Measurements from ENCODE around the gene ARHGAP30.
A peak's percentile ranks its signal among the peaks of the same experiment; 100 is the strongest.

The ARHGAP30 gene

DNA sequence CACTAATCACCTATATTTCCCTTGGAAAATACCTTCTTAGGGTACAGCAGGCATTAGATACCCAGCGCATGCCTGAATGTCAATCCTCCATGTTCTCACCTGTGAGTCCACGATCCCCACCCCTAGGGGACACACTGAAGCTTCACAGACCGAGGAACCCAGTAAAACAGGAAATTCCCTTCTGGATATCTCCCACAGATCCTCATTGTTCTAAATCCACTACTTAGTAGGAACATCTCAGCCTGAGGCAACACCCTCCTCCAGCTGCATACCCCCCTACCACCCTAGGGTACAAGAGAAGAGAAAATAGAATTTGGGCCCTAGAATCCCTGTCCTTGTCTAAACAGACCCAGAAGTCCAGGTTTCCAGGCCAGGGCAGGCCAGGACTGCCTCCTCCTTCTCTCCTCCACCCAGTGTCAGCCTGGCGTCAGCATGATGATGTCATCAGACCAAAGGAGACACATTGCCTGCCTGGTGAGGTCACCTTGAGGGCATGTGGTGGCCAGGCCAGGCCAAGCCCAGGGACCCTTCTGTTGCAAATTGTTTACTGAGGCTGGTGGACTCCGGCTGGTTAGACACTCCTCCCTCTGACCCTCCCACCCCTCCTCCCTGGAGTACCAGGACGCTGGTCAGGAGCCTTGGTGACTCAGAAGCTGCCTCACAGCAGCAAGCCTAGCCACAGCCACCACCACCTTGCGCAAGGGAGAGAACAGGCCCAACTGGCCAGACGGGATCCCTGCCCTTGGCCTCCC lies 13.5 kb upstream of the ARHGAP30 start:
- H2BK15ac ChIP-seq (ENCODE audit: low read depth, poor library complexity, severe bottlenecking) = peak overlapping the region; percentile 92
- H2BK12ac ChIP-seq (ENCODE audit: low read length in 2 of 2) = peak overlapping the region; percentile 9 to 45
- peak; percentile 97 for DNase-seq
- peak overlapping the region in 1 of 2 experiments; percentile 8 for H3K4me3 ChIP-seq (ENCODE audit: insufficient read depth in 1 of 2, low read depth in 1 of 2, low read length in 2 of 2)
- H2BK120ac ChIP-seq (ENCODE audit: low read depth, low read length) = peak overlapping the region; percentile 2
- no peaks in the 10 kb centered on the region for H3K27me3 ChIP-seq (ENCODE audit: control insufficient read depth in 1 of 2, insufficient read depth in 1 of 2, low read length in 2 of 2)
- peak overlapping the region; percentile 30 for H2AFZ ChIP-seq (ENCODE audit: low read depth, low read length)
- no peak overlapping the region for H2BK5ac ChIP-seq (ENCODE audit: low read depth, low read length, poor library complexity, severe bottlenecking)
- H3K4me1 ChIP-seq (ENCODE audit: control insufficient read depth, insufficient read depth, low read depth, low read length) = peaks cover 23% of the 10 kb centered on the region
- H4K8ac ChIP-seq (ENCODE audit: low read length) = peak overlapping the region; percentile 91
- no peaks in the 10 kb centered on the region for H3K9me3 ChIP-seq (ENCODE audit: control insufficient read depth, low read length)
- H3K27ac ChIP-seq (ENCODE audit: low read length, poor library complexity, severe bottlenecking) = no peak overlapping the region
- H3K79me1 ChIP-seq (replicated peaks; ENCODE audit: low read length, poor library complexity, severe bottlenecking) = no peaks in the 10 kb centered on the region
- no peaks in the 10 kb centered on the region for H3K36me3 ChIP-seq (ENCODE audit: control insufficient read depth in 1 of 2, insufficient read depth in 2 of 2, low read depth in 1 of 2, low read length in 2 of 2)
- H3K9ac ChIP-seq (ENCODE audit: low read length) = peak overlapping the region; percentile 86
- WGBS = 35% methylated on average over 8 of the region's 8 CpGs
- H3K23ac ChIP-seq (ENCODE audit: low read length in 2 of 2) = no peak overlapping the region
- peak overlapping the region; percentile 28 for H4K91ac ChIP-seq (ENCODE audit: low read length)
- H3K4me2 ChIP-seq (ENCODE audit: low read length, poor library complexity, severe bottlenecking) = no peak overlapping the region
- peak overlapping the region; percentile 22 to 63 for H3K18ac ChIP-seq (ENCODE audit: low read depth in 1 of 2, low read length in 2 of 2)
- H3K4ac ChIP-seq (ENCODE audit: low read depth in 1 of 2, low read length in 2 of 2) = peak overlapping the region in 1 of 2 experiments; percentile 9
- no peak overlapping the region for H3K14ac ChIP-seq (ENCODE audit: low read length in 2 of 2)
- no peak overlapping the region for H2AK5ac ChIP-seq (ENCODE audit: low read length, severe bottlenecking)

DNA sequence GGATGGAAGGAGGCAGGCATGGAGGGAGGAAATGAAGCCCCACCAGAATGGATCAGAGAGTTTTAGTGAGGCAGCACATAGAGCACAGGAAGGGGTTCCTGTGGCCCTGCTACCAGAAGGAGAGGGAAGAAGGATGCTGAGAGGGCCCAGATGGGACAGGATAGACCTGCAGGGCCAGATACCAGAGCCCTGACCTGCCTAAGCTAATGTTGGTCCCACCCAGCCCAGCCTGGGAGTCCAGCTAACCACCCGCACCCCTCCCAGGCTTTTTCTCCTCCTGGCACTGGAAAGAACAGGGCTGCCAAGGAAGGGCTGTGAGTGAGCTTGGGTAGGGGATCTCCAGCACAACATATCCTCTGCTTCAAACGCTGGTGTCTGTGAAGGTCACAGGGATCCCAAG lies 12.8 kb upstream of the ARHGAP30 start:
- no peaks in the 10 kb centered on the region for H3K27me3 ChIP-seq (ENCODE audit: control insufficient read depth in 1 of 2, insufficient read depth in 1 of 2, low read length in 2 of 2)
- H3K9me3 ChIP-seq (ENCODE audit: control insufficient read depth, low read length) = no peaks in the 10 kb centered on the region
- no peak overlapping the region for H3K14ac ChIP-seq (ENCODE audit: low read length in 2 of 2)
- H3K4me1 ChIP-seq (ENCODE audit: control insufficient read depth, insufficient read depth, low read depth, low read length) = peaks cover 23% of the 10 kb centered on the region
- H3K18ac ChIP-seq (ENCODE audit: low read depth in 1 of 2, low read length in 2 of 2) = peak overlapping the region in 1 of 2 experiments; percentile 49
- H2AFZ ChIP-seq (ENCODE audit: low read depth, low read length) = no peak overlapping the region
- no peak for DNase-seq
- no peak overlapping the region for H3K4me3 ChIP-seq (ENCODE audit: insufficient read depth in 1 of 2, low read depth in 1 of 2, low read length in 2 of 2)
- H3K27ac ChIP-seq (ENCODE audit: low read length, poor library complexity, severe bottlenecking) = no peak overlapping the region
- no peak overlapping the region for H2BK120ac ChIP-seq (ENCODE audit: low read depth, low read length)
- H3K23ac ChIP-seq (ENCODE audit: low read length in 2 of 2) = no peak overlapping the region
- no peak overlapping the region for H2AK5ac ChIP-seq (ENCODE audit: low read length, severe bottlenecking)
- H3K79me1 ChIP-seq (replicated peaks; ENCODE audit: low read length, poor library complexity, severe bottlenecking) = no peaks in the 10 kb centered on the region
- peak overlapping the region; percentile 76 for H2BK15ac ChIP-seq (ENCODE audit: low read depth, poor library complexity, severe bottlenecking)
- H4K91ac ChIP-seq (ENCODE audit: low read length) = no peak overlapping the region
- no peak overlapping the region for H3K4me2 ChIP-seq (ENCODE audit: low read length, poor library complexity, severe bottlenecking)
- peak overlapping the region; percentile 61 for H4K8ac ChIP-seq (ENCODE audit: low read length)
- no peak overlapping the region for H3K4ac ChIP-seq (ENCODE audit: low read depth in 1 of 2, low read length in 2 of 2)
- H2BK12ac ChIP-seq (ENCODE audit: low read length in 2 of 2) = peak overlapping the region; percentile 31 to 41
- H3K36me3 ChIP-seq (ENCODE audit: control insufficient read depth in 1 of 2, insufficient read depth in 2 of 2, low read depth in 1 of 2, low read length in 2 of 2) = no peaks in the 10 kb centered on the region
- H3K9ac ChIP-seq (ENCODE audit: low read length) = peak overlapping the region; percentile 86
- H2BK5ac ChIP-seq (ENCODE audit: low read depth, low read length, poor library complexity, severe bottlenecking) = no peak overlapping the region
- WGBS = 94% methylated on average over 2 of the region's 2 CpGs

DNA sequence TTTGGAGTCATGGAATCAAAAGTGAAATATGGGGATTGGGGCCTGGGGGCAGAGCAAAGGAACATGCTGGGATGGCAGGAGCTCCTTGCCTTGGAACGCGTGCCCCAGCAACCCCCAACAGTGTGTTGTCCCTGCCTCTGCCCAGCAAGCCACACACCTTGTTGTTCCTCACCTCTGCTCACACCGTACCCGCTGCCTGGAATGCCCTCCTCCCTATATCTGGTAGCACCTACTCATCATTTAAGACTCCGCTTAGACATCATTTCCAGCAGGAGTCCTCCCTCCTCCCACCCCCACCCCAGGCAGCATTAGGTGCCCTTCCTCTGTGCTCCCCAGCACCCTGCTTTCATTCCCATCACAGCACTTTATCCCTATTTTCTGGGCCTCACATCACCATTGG lies 11.8 kb upstream of the ARHGAP30 start:
- no peak overlapping the region for H3K4me2 ChIP-seq (ENCODE audit: low read length, poor library complexity, severe bottlenecking)
- no peak overlapping the region for H3K9ac ChIP-seq (ENCODE audit: low read length)
- no peak overlapping the region for H3K23ac ChIP-seq (ENCODE audit: low read length in 2 of 2)
- DNase-seq = no peak
- H2BK12ac ChIP-seq (ENCODE audit: low read length in 2 of 2) = peak overlapping the region in 1 of 2 experiments; percentile 12
- 76% methylated on average over 5 of the region's 5 CpGs for WGBS
- H2AFZ ChIP-seq (ENCODE audit: low read depth, low read length) = no peak overlapping the region
- no peak overlapping the region for H3K14ac ChIP-seq (ENCODE audit: low read length in 2 of 2)
- H3K36me3 ChIP-seq (ENCODE audit: control insufficient read depth in 1 of 2, insufficient read depth in 2 of 2, low read depth in 1 of 2, low read length in 2 of 2) = no peaks in the 10 kb centered on the region
- no peak overlapping the region for H3K18ac ChIP-seq (ENCODE audit: low read depth in 1 of 2, low read length in 2 of 2)
- H2BK120ac ChIP-seq (ENCODE audit: low read depth, low read length) = no peak overlapping the region
- no peak overlapping the region for H3K4me3 ChIP-seq (ENCODE audit: insufficient read depth in 1 of 2, low read depth in 1 of 2, low read length in 2 of 2)
- H2BK5ac ChIP-seq (ENCODE audit: low read depth, low read length, poor library complexity, severe bottlenecking) = no peak overlapping the region
- H2BK15ac ChIP-seq (ENCODE audit: low read depth, poor library complexity, severe bottlenecking) = peak overlapping the region; percentile 36
- no peak overlapping the region for H4K91ac ChIP-seq (ENCODE audit: low read length)
- peaks cover 23% of the 10 kb centered on the region for H3K4me1 ChIP-seq (ENCODE audit: control insufficient read depth, insufficient read depth, low read depth, low read length)
- H3K4ac ChIP-seq (ENCODE audit: low read depth in 1 of 2, low read length in 2 of 2) = no peak overlapping the region
- no peaks in the 10 kb centered on the region for H3K9me3 ChIP-seq (ENCODE audit: control insufficient read depth, low read length)
- no peak overlapping the region for H4K8ac ChIP-seq (ENCODE audit: low read length)
- H2AK5ac ChIP-seq (ENCODE audit: low read length, severe bottlenecking) = no peak overlapping the region
- H3K27me3 ChIP-seq (ENCODE audit: control insufficient read depth in 1 of 2, insufficient read depth in 1 of 2, low read length in 2 of 2) = no peaks in the 10 kb centered on the region
- no peak overlapping the region for H3K27ac ChIP-seq (ENCODE audit: low read length, poor library complexity, severe bottlenecking)
- H3K79me1 ChIP-seq (replicated peaks; ENCODE audit: low read length, poor library complexity, severe bottlenecking) = no peaks in the 10 kb centered on the region

DNA sequence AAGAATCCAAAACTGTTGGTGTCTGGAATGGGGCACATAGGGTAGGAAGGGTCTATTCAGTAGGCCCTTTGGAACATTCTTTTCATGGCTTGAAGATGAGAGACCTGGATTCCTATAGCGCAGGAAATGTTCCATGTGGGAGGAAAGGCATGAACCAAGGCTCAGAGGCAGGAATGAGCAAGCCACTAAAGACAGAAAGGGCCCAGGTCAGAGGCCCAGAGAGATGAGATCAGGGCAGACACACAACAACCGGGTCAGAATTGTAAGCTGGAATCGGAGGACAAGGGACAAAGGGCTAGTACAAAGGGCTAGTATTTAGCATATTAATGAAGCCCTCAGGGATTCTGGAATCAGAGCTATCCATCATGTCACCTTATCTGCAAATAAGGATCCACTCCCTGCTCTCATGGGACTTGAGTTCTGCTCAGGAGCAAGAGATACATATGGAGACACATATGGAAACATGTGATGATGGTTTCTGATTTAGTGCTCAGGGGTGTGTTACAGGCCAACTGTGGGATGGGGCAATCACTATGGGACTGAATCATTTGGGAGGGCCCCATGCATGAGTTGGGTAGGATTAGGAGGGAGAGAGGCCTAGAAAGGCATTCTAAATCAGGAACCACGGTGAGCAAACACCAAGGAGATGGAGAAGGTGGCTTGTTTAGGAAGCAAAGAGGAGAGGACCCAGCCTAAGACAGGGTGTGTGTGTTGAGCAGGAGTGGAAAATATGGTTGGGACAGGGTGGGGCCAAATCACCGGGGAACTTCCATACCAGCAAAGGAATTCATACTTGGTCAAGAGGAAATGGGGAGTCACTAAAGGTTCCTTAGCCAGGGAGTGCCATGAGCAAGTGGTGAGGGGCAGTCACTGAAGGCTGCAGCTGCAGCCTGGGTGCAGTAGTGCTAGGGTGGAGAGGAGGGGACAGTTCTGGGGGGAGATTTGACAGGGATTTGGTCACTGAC lies 11.0 kb upstream of the ARHGAP30 start:
- H2AK5ac ChIP-seq (ENCODE audit: low read length, severe bottlenecking) = no peak overlapping the region
- H3K79me1 ChIP-seq (replicated peaks; ENCODE audit: low read length, poor library complexity, severe bottlenecking) = no peaks in the 10 kb centered on the region
- DNase-seq = no peak
- H3K9me3 ChIP-seq (ENCODE audit: control insufficient read depth, low read length) = no peaks in the 10 kb centered on the region
- H3K27ac ChIP-seq (ENCODE audit: low read length, poor library complexity, severe bottlenecking) = no peak overlapping the region
- no peak overlapping the region for H2AFZ ChIP-seq (ENCODE audit: low read depth, low read length)
- peak overlapping the region; percentile 67 for H4K91ac ChIP-seq (ENCODE audit: low read length)
- H3K36me3 ChIP-seq (ENCODE audit: control insufficient read depth in 1 of 2, insufficient read depth in 2 of 2, low read depth in 1 of 2, low read length in 2 of 2) = no peaks in the 10 kb centered on the region
- peaks cover 23% of the 10 kb centered on the region for H3K4me1 ChIP-seq (ENCODE audit: control insufficient read depth, insufficient read depth, low read depth, low read length)
- 67% methylated on average over 4 of the region's 5 CpGs for WGBS
- no peak overlapping the region for H3K9ac ChIP-seq (ENCODE audit: low read length)
- peak overlapping the region; percentile 36 for H2BK15ac ChIP-seq (ENCODE audit: low read depth, poor library complexity, severe bottlenecking)
- no peaks in the 10 kb centered on the region for H3K27me3 ChIP-seq (ENCODE audit: control insufficient read depth in 1 of 2, insufficient read depth in 1 of 2, low read length in 2 of 2)
- no peak overlapping the region for H4K8ac ChIP-seq (ENCODE audit: low read length)
- H3K4me2 ChIP-seq (ENCODE audit: low read length, poor library complexity, severe bottlenecking) = no peak overlapping the region
- no peak overlapping the region for H3K4me3 ChIP-seq (ENCODE audit: insufficient read depth in 1 of 2, low read depth in 1 of 2, low read length in 2 of 2)
- peak overlapping the region in 1 of 2 experiments; percentile 10 for H3K14ac ChIP-seq (ENCODE audit: low read length in 2 of 2)
- H2BK120ac ChIP-seq (ENCODE audit: low read depth, low read length) = no peak overlapping the region
- no peak overlapping the region for H2BK12ac ChIP-seq (ENCODE audit: low read length in 2 of 2)
- no peak overlapping the region for H2BK5ac ChIP-seq (ENCODE audit: low read depth, low read length, poor library complexity, severe bottlenecking)
- H3K4ac ChIP-seq (ENCODE audit: low read depth in 1 of 2, low read length in 2 of 2) = no peak overlapping the region
- H3K18ac ChIP-seq (ENCODE audit: low read depth in 1 of 2, low read length in 2 of 2) = no peak overlapping the region
- no peak overlapping the region for H3K23ac ChIP-seq (ENCODE audit: low read length in 2 of 2)
